HG02642 (cell line): ENCODE data around the gene CCZ1.
"Not testable (repeated sequence)": the region's sequence is repeated elsewhere in the genome, so short reads cannot be mapped to it uniquely, and the experiment has no call there.

ENCODE experiments used
- ATAC-seq: cut with Tn5 transposase; IDR thresholded peaks from one replicate; pipeline ENCODE4 v1.9.1; 2021; ENCODE audit warnings: mild to moderate bottlenecking; ENCODE audit not compliant: unreplicated experiment, poor library complexity

CCZ1 gene

GRCh38 chr7:5904726-5905125, 6.2 kb downstream of the CCZ1 start:
- ATAC-seq = not testable (repeated sequence)

- ATAC-seq = not testable (repeated sequence)
Measured at GRCh38 chr7:5908835-5909234, 10.3 kb downstream of the CCZ1 start.

- ATAC-seq = not testable (repeated sequence)
Measured at GRCh38 chr7:5916529-5916928, 18.0 kb downstream of the CCZ1 start.

- not testable (repeated sequence) for ATAC-seq
Measured at GRCh38 chr7:5924180-5924579, 25.6 kb downstream of the CCZ1 start.

GRCh38 chr7:5924630-5925029, 26.1 kb downstream of the CCZ1 start:
- ATAC-seq = not testable (repeated sequence)

- ATAC-seq = not testable (repeated sequence)
Measured at GRCh38 chr7:5926263-5926870, 27.8 kb downstream of the CCZ1 start.

- ATAC-seq = not testable (repeated sequence)
Measured at GRCh38 chr7:5930290-5930689, 31.8 kb downstream of the CCZ1 start.

- not testable (repeated sequence) for ATAC-seq
Measured at GRCh38 chr7:5931250-5931649, 32.7 kb downstream of the CCZ1 start.

GRCh38 chr7:5931905-5932644, 33.5 kb downstream of the CCZ1 start:
- not testable (repeated sequence) for ATAC-seq

- not testable (repeated sequence) for ATAC-seq
Measured at GRCh38 chr7:5934945-5935450, 36.5 kb downstream of the CCZ1 start.

GRCh38 chr7:5963205-5963604, 64.7 kb downstream of the CCZ1 start:
- ATAC-seq = not testable (repeated sequence)

- not testable (repeated sequence) for ATAC-seq
Measured at GRCh38 chr7:5963810-5964209, 65.3 kb downstream of the CCZ1 start.

- not testable (repeated sequence) for ATAC-seq
Measured at GRCh38 chr7:5970347-5970911, 71.9 kb downstream of the CCZ1 start, which contains the start of gene RSPH10B. Gene RSPH10B, minus strand, starts transcription at chr7:5970689. Its CDS starts 3,573 bp downstream, at chr7:5967116.

GRCh38 chr7:5973580-5973979, 75.0 kb downstream of the CCZ1 start:
- not testable (repeated sequence) for ATAC-seq
